PC-3 (cell line): ENCODE results near the gene VIM. TPM values are rescaled to one million over a fixed set of nuclear protein-coding genes. Genes with fewer than 3 reads are reported as not detected.

Experiments used
- ATAC-seq: fragments of 200-7000 bp; cut with Tn5 transposase; 2 replicates; pipeline ENCODE4 v1.9.1; 2020; ENCODE audit warnings: mild to moderate bottlenecking, moderate library complexity
- BruUV-seq: library from RNA; stranded (reverse); fragments of 400-500 nt; replicated peaks from 2 replicates; lab custom pipeline; 2021; lab: Mats Ljungman, UMichigan
- CTCF ChIA-PET: fragments of 300-600 bp; sonication (Branson Sonifier 250); formaldehyde crosslinking; loops from one replicate; lab custom pipeline; 2022; ENCODE audit warnings: antibody characterized with exemption; lab: Charles Lee
- POLR2A ChIA-PET: fragments of 300-600 bp; sonication (Branson Sonifier 250); formaldehyde crosslinking; loops from one replicate; lab custom pipeline; 2022; ENCODE audit warnings: antibody characterized with exemption; ENCODE audit not compliant: unreplicated experiment; lab: Charles Lee
- DNase-seq: peaks from one replicate; pipeline ENCODE4 v3.0.0-alpha.2; 2015
- H2AFZ ChIP-seq: fragments of 300-600 bp; sonication (generic); 2 replicates; pipeline ENCODE4 v1.6.0; 2016; ENCODE audit warnings: antibody characterized with exemption, low read length
- H3F3A ChIP-seq: fragments of 300-600 bp; sonication (generic); one replicate; pipeline ENCODE4 v1.6.0; 2017; ENCODE audit warnings: antibody characterized with exemption, low read length, control low read depth, mild to moderate bottlenecking; ENCODE audit not compliant: unreplicated experiment
- H3K27ac ChIP-seq: fragments of 300-600 bp; sonication (generic); 2 replicates; pipeline ENCODE4 v1.5.1; 2016; ENCODE audit warnings: mild to moderate bottlenecking, low read length
- H3K27me3 ChIP-seq: fragments of 300-600 bp; sonication (generic); 2 replicates; pipeline ENCODE4 v1.6.1; 2016; ENCODE audit warnings: low read length, mixed read lengths
- H3K36me3 ChIP-seq: fragments of 300-600 bp; sonication (generic); 2 replicates; pipeline ENCODE4 v1.6.1; 2016; ENCODE audit warnings: low read depth, mixed run types, low read length, mixed read lengths
- H3K4me1 ChIP-seq: fragments of 300-600 bp; sonication (generic); 2 replicates; pipeline ENCODE4 v1.5.1; 2016; ENCODE audit warnings: low read length; ENCODE audit not compliant: insufficient read depth
- H3K4me2 ChIP-seq: fragments of 300-600 bp; sonication (generic); 2 replicates; pipeline ENCODE4 v1.6.0; 2016; ENCODE audit warnings: low read length
- H3K4me3 ChIP-seq: fragments of 300-600 bp; sonication (generic); 2 replicates; pipeline ENCODE4 v1.5.1; 2016; ENCODE audit warnings: mild to moderate bottlenecking, low read length, mixed read lengths
- H3K79me2 ChIP-seq: fragments of 300-600 bp; sonication (generic); 2 replicates; pipeline ENCODE4 v1.6.1; 2017; ENCODE audit warnings: low read length, mixed read lengths
- H3K9ac ChIP-seq: fragments of 300-600 bp; sonication (generic); 2 replicates; pipeline ENCODE4 v1.6.0; 2016; ENCODE audit warnings: mild to moderate bottlenecking, low read length
- H3K9me2 ChIP-seq: fragments of 300-600 bp; sonication (generic); replicated peaks from 2 replicates; pipeline ENCODE4 v1.6.1; 2016; ENCODE audit warnings: mixed run types, low read length, mixed read lengths
- H3K9me3 ChIP-seq: fragments of 300-600 bp; sonication (generic); 2 replicates; pipeline ENCODE4 v1.6.1; 2016; ENCODE audit warnings: low read length, mixed read lengths
- H4K20me1 ChIP-seq: fragments of 300-600 bp; sonication (generic); 2 replicates; pipeline ENCODE4 v1.6.1; 2016; ENCODE audit warnings: low read length, mixed read lengths
- EZH2 ChIP-seq: fragments of 300-600 bp; sonication (generic); IDR thresholded peaks from one replicate; pipeline ENCODE4 v1.6.1; 2017; ENCODE audit warnings: antibody characterized with exemption, mild to moderate bottlenecking, low read length; ENCODE audit not compliant: unreplicated experiment
- EZH2phosphoT487 ChIP-seq: fragments of 300-600 bp; sonication (generic); IDR thresholded peaks from 2 replicates; pipeline ENCODE4 v1.6.1; 2018; ENCODE audit warnings: mild to moderate bottlenecking, antibody characterized with exemption, low read length, borderline replicate concordance
- intact Hi-C: fragments of 100-400 bp; cut with micrococcal nuclease; formaldehyde crosslinking; loops from 2 replicates; pipeline ENCODE4 v1.9.0; 2023
- total RNA-seq: library from RNA; depleted of rRNA; stranded (reverse); fragments of >200 nt; gene quantifications from 2 replicates; pipeline ENCODE4 v1.2.3, GENCODE V29; 2014
- TF ChIP-seq, protein P1 (sequence below): fragments of 300-600 bp; sonication (generic); conservative IDR thresholded peaks from 2 replicates; pipeline ENCODE4 v1.5.1; 2017; ENCODE audit warnings: antibody characterized with exemption, low read depth, mild to moderate bottlenecking, low read length

The VIM gene
- total RNA-seq, 1 experiment from 2014 or later: 469 TPM

DNA sequence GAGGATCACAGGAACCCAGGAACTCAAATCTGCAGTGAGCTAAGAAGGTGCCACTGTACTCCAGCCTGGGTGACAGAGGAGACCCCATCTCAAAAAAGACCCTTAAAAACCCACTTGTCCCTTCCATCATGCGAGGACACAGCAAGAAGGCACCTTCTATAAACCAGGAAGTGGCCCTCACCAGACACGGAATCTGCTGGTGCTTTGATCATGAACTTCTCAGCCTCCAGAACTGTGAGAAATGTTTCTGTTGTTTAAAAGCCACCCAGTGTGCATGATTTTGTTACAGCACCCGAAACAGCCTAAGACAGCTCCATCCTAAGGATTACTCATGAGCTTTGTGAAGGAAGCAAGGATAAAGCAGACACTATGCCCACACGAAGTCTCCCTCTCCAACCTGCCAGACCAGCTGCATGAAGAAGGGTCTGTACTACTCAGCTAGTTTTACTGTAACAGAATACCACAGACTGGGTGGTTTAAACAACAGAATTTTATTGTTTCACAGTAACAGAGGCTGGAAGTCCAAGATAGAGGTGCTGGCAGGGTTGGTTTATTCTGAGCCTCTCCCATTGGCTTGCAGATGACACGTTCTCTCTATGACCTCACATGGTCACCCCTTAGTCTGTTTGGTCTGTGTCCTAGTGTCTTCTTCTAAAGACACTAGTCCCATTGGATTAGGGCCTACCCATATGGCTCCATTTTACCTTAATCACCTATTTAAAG lies 13.7 kb downstream of the VIM start:
- BruUV-seq: no TSS peak

DNA sequence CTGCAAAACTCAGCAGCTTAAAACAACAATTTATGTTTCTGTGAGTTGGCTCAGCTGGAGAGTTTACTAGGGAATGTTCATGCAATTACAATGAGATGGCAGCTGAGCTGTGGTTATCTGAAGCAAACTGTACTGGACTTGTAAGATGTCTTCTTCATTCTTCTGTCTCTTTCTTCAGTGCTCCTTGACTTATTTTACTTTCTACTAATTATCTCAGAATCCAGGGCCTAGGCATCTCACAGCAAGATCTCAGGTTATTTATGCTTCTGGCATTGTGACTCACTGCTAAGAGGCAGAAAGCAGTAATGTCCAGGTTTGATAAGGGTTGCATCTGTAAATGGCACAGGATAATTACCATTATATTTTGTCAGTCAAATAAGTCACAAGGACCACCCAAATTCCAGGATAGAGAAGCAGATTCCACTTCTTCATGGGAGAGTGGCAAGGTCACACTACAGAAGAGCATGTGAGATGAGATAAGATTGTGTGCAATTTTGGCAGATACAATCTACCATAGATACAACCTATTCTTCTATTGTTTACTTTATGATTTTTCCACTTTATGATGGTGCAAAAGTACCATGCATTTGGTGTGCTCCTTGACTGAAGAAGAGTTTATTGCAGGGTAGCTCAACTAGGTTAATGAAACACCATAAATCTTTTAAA lies 16.8 kb downstream of the VIM start:
- H3K79me2 ChIP-seq: no peaks in the 10 kb centered on the region
- no peak overlapping the region for H2AFZ ChIP-seq
- no peak overlapping the region for H3K9ac ChIP-seq
- H3K27ac ChIP-seq: no peak overlapping the region
- intact Hi-C loops: no loop called here
- POLR2A ChIA-PET: no interaction called here
- no peaks in the 10 kb centered on the region for H3K9me2 ChIP-seq
- no peaks in the 10 kb centered on the region for H3K4me1 ChIP-seq
- H3K36me3 ChIP-seq: no peaks in the 10 kb centered on the region
- no TSS peak for BruUV-seq
- H3K9me3 ChIP-seq: no peaks in the 10 kb centered on the region
- H3K27me3 ChIP-seq: no peaks in the 10 kb centered on the region
- no peak for ATAC-seq
- H4K20me1 ChIP-seq: no peaks in the 10 kb centered on the region
- H3F3A ChIP-seq: no peaks in the 10 kb centered on the region
- no peak for DNase-seq
- TF ChIP-seq EZH2phosphoT487 (no peak), EZH2 (no peak)
- TF ChIP-seq, protein P1, sequence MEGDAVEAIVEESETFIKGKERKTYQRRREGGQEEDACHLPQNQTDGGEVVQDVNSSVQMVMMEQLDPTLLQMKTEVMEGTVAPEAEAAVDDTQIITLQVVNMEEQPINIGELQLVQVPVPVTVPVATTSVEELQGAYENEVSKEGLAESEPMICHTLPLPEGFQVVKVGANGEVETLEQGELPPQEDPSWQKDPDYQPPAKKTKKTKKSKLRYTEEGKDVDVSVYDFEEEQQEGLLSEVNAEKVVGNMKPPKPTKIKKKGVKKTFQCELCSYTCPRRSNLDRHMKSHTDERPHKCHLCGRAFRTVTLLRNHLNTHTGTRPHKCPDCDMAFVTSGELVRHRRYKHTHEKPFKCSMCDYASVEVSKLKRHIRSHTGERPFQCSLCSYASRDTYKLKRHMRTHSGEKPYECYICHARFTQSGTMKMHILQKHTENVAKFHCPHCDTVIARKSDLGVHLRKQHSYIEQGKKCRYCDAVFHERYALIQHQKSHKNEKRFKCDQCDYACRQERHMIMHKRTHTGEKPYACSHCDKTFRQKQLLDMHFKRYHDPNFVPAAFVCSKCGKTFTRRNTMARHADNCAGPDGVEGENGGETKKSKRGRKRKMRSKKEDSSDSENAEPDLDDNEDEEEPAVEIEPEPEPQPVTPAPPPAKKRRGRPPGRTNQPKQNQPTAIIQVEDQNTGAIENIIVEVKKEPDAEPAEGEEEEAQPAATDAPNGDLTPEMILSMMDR: no peak
- CTCF ChIA-PET: no interaction called here
- no peak overlapping the region for H3K4me3 ChIP-seq
- H3K4me2 ChIP-seq: no peak overlapping the region

More for the DNA sequence above, 13.7 kb downstream of the VIM start:
- TF ChIP-seq EZH2phosphoT487: no peak
- TF ChIP-seq, protein P1: no peak
- no peak for TF ChIP-seq EZH2
- ATAC-seq: no peak
- no peak overlapping the region for H3K4me2 ChIP-seq
- DNase-seq: no peak
- H3K9me3 ChIP-seq: no peaks in the 10 kb centered on the region
- intact Hi-C loops: no loop called here
- H3K9ac ChIP-seq: no peak overlapping the region
- 0 out of 2 replicates have a peak, but pooled peaks cover 3% of the 10 kb centered on the region for H3K4me1 ChIP-seq
- no peaks in the 10 kb centered on the region for H4K20me1 ChIP-seq
- no peaks in the 10 kb centered on the region for H3K79me2 ChIP-seq
- H2AFZ ChIP-seq: no peak overlapping the region
- H3K27ac ChIP-seq: no peak overlapping the region
- POLR2A ChIA-PET: no interaction called here
- H3K27me3 ChIP-seq: no peaks in the 10 kb centered on the region
- CTCF ChIA-PET: interaction anchor here (0.6 kb wide), 1 partner anchor 107 kb away, joined by 3 read pairs; no protein-coding TSS in a partner anchor
- H3K36me3 ChIP-seq: no peaks in the 10 kb centered on the region
- H3F3A ChIP-seq: no peaks in the 10 kb centered on the region
- no peak overlapping the region for H3K4me3 ChIP-seq
- H3K9me2 ChIP-seq: no peaks in the 10 kb centered on the region

DNA sequence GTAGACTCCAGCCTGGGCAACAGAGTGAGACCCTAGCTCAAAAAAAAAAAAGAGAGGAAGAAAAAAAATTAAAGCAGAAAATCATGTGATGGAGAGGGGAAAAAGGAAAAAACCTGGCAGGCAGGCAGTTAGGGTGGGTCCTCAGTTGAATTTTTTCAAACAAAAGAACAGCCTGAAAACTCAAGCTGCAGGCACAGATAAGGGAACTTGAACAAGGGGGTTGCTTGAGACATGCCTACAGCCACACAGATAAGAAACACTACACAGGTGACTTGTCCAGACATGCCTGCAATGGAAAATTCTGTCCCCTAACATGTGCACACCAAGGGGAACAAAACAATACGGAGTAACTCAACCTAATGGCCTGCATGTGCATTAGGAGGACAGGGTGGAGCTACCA lies 19.2 kb downstream of the VIM start:
- ChIA-PET CTCF (no interaction called here), POLR2A (no interaction called here)
- H3K9me3 ChIP-seq: no peaks in the 10 kb centered on the region
- no peaks in the 10 kb centered on the region for H3K9me2 ChIP-seq
- intact Hi-C loops: no loop called here
- H3K9ac ChIP-seq: no peak overlapping the region
- no TSS peak for BruUV-seq
- H2AFZ ChIP-seq: no peak overlapping the region
- H3K36me3 ChIP-seq: no peaks in the 10 kb centered on the region
- H3K27ac ChIP-seq: no peak overlapping the region
- no peak overlapping the region for H3K4me2 ChIP-seq
- H4K20me1 ChIP-seq: no peaks in the 10 kb centered on the region
- no peak overlapping the region for H3K4me3 ChIP-seq
- H3F3A ChIP-seq: no peaks in the 10 kb centered on the region
- no peaks in the 10 kb centered on the region for H3K27me3 ChIP-seq
- DNase-seq (no peak), ATAC-seq (no peak)
- H3K79me2 ChIP-seq: no peaks in the 10 kb centered on the region
- TF ChIP-seq EZH2phosphoT487: no peak
- TF ChIP-seq EZH2: no peak
- TF ChIP-seq, protein P1: no peak
- no peaks in the 10 kb centered on the region for H3K4me1 ChIP-seq
